Cardiac muscle cell (in vitro differentiated cells and primary cell): ENCODE data around the gene STX3. TPM values are rescaled to one million over a fixed set of nuclear protein-coding genes. Genes with fewer than 3 reads are reported as not detected.
"Not testable (repeated sequence)": the region's sequence is repeated elsewhere in the genome, so short reads cannot be mapped to it uniquely, and the experiment has no call there.

Source experiments
- DNase-seq, 2 donors: peaks; one replicate each; pipeline versions ENCODE4 v3.0.0 to v3.0.0-alpha.2; 2010 to 2017; ENCODE audit warnings: low read depth in 1 of 2, low spot score in 1 of 2
- H3K27ac ChIP-seq: fragments of 200-600 bp; sonication (generic); 2 replicates; pipeline ENCODE4 v1.5.1; 2016
- H3K27me3 ChIP-seq: fragments of 200-600 bp; sonication (generic); 2 replicates; pipeline ENCODE4 v1.6.0; 2016; ENCODE audit warnings: control low read depth
- H3K36me3 ChIP-seq: fragments of 200-600 bp; sonication (generic); 2 replicates; pipeline ENCODE4 v1.5.1; 2016; ENCODE audit warnings: control low read depth
- H3K4me1 ChIP-seq: fragments of 200-600 bp; sonication (generic); 2 replicates; pipeline ENCODE4 v1.8.1; 2017; ENCODE audit warnings: low read depth, mild to moderate bottlenecking, mixed run types
- H3K4me3 ChIP-seq: fragments of 200-600 bp; sonication (generic); 2 replicates; pipeline ENCODE4 v1.5.1; 2016; ENCODE audit warnings: mild to moderate bottlenecking
- H3K9me3 ChIP-seq: fragments of 200-600 bp; sonication (generic); 2 replicates; pipeline ENCODE4 v1.5.1; 2017; ENCODE audit warnings: low read depth, mild to moderate bottlenecking, control low read depth
- polyA plus RNA-seq: library from polyadenylated mRNA; unstranded; fragments of >200 nt; fragmentation: Nextera tagmentation; extraction: Ambion mirVana; gene quantifications from 2 replicates; pipeline ENCODE4 v1.2.1, GENCODE V29; 2016
- total RNA-seq: library from RNA; depleted of rRNA; stranded (reverse); fragments of >200 nt; gene quantifications from 2 replicates; pipeline ENCODE4 v1.2.3, GENCODE V29; 2016
- TF ChIP-seq, protein P1 (sequence below): IDR thresholded peaks from 2 replicates; pipeline ENCODE4 v1.5.1; 2012; ENCODE audit warnings: low read depth, mild to moderate bottlenecking, low read length

STX3 gene
- total and polyA plus RNA-seq, 2 experiments from 2014 or later = 21.7 to 32.5 TPM

DNA sequence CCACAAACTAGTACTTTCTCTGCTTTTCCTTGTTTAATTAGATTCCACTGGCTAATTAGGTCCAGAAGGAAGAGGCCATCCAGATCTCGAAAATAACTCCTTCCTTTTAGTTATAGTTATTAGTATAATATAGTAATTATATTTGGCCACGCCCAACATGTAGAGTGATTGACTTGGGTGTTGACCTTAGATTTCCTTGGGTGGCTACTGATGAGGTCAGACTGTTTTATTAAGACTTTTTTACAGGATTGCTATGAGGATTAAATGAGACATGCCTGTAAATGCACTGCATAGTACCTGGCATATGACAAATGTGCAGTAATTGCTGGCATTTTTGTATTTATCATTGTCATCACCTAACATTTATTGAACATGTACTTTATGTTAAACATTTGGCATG lies 26.9 kb downstream of the STX3 start:
- H3K4me3 ChIP-seq = no peak overlapping the region
- no peaks in the 10 kb centered on the region for H3K9me3 ChIP-seq
- H3K36me3 ChIP-seq = no peaks in the 10 kb centered on the region
- H3K27ac ChIP-seq = no peak overlapping the region
- DNase-seq = no peak
- peaks cover 6% of the 10 kb centered on the region for H3K4me1 ChIP-seq
- no peaks in the 10 kb centered on the region for H3K27me3 ChIP-seq
- TF ChIP-seq, protein P1, sequence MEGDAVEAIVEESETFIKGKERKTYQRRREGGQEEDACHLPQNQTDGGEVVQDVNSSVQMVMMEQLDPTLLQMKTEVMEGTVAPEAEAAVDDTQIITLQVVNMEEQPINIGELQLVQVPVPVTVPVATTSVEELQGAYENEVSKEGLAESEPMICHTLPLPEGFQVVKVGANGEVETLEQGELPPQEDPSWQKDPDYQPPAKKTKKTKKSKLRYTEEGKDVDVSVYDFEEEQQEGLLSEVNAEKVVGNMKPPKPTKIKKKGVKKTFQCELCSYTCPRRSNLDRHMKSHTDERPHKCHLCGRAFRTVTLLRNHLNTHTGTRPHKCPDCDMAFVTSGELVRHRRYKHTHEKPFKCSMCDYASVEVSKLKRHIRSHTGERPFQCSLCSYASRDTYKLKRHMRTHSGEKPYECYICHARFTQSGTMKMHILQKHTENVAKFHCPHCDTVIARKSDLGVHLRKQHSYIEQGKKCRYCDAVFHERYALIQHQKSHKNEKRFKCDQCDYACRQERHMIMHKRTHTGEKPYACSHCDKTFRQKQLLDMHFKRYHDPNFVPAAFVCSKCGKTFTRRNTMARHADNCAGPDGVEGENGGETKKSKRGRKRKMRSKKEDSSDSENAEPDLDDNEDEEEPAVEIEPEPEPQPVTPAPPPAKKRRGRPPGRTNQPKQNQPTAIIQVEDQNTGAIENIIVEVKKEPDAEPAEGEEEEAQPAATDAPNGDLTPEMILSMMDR = no peak

DNA sequence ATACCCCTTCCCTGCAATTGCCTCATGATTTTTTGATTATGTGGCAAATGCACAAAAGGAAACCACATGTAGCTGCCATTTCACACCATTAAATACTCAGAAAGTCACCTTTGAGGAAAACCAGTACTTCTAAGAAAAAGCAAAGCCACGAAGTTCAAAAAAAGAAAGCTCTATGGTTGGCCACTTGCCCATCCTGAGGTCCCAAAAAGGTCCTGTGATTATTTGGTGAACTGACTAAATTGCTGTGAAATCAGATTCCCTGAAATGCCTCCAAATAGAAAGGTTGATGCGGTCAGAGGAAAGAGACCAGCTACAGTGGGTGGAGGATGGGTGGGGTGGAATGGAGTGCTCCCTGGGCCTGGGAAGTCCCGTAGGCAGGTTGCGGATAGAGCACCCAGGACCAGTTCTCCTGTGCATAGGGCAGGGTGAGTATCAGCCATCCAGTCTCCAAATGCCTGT lies 28.5 kb downstream of the STX3 start:
- DNase-seq = no peak
- no peak overlapping the region for H3K27ac ChIP-seq

DNA sequence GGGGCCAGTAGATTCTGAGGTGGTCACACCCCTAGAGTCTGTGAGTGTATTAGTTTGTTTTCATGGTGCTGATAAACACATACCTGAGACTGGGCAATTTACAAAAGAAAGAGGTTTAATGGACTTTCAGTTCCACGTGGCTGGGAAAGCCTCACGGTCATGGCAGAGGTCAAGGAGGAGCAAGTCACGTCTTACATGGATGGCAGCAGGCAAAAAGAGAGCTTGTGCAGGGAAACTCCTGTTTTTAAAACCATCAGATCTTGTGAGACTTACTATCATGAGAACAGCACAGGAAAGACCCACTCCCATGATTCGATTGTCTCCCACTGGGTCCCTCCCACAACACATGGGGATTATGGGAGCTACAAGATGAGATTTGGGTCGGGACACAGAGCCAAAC lies 29.3 kb downstream of the STX3 start:
- DNase-seq, H3K4me3 ChIP-seq, H3K27me3 ChIP-seq, H3K27ac ChIP-seq, H3K36me3 ChIP-seq, H3K9me3 ChIP-seq: not testable (repeated sequence)
- peaks cover 14% of the 10 kb centered on the region for H3K4me1 ChIP-seq

More for the DNA sequence above, 28.5 kb downstream of the STX3 start:
- Histone ChIP-seq H3K36me3 (no peaks in the 10 kb centered on the region), H3K4me3 (no peak overlapping the region), H3K27me3 (no peaks in the 10 kb centered on the region), H3K4me1 (peaks cover 14% of the 10 kb centered on the region), H3K9me3 (no peaks in the 10 kb centered on the region)
- TF ChIP-seq, protein P1 = no peak

DNA sequence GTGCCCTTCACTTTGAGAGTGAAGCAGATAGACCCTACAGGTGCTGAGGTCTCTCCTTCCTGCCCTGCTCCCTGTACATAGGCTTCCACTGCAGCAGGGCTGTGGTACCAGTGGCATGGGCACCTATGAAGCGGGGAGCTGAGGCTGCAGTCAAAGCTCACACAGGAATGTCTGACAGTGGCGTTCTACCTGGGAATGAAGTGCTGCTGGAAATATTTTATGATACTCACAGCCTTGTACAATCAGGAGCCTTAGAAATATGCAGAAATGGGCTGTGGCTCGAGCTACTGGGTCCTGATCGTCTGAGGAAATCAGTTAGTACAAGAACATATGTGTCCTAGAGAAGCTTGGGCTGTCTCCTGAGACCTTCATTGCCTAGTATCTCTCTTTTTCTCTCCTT lies 30.6 kb downstream of the STX3 start:
- H3K27me3 ChIP-seq = no peaks in the 10 kb centered on the region
- peaks cover 3% of the 10 kb centered on the region for H3K36me3 ChIP-seq
- H3K9me3 ChIP-seq = no peaks in the 10 kb centered on the region
- H3K4me3 ChIP-seq = no peak overlapping the region
- TF ChIP-seq, protein P1 = no peak
- no peak overlapping the region for H3K27ac ChIP-seq
- peaks cover 14% of the 10 kb centered on the region for H3K4me1 ChIP-seq
- no peak for DNase-seq

DNA sequence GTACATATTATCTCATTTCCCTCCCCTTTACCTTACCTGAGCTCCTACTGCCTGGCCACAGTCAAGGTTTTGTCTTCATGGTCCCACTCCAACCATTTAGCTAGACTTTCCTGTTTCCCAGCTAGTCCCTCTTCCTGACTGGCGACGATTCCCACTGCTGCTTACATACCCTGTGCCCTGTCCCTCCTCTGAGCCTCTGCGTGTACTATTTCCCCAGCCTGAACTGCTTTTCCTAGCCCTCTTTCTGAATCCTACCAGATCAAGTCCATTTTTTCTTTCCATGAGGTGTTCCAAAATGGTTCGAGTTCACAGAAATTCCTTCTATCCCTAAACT lies 32.0 kb downstream of the STX3 start:
- Histone ChIP-seq H3K27ac (peak overlapping the region; percentile 95), H3K4me1 (peaks cover 14% of the 10 kb centered on the region), H3K27me3 (no peaks in the 10 kb centered on the region), H3K4me3 (no peak overlapping the region), H3K36me3 (peaks cover 6% of the 10 kb centered on the region), H3K9me3 (no peaks in the 10 kb centered on the region)
- DNase-seq = no peak
- TF ChIP-seq, protein P1 = no peak

DNA sequence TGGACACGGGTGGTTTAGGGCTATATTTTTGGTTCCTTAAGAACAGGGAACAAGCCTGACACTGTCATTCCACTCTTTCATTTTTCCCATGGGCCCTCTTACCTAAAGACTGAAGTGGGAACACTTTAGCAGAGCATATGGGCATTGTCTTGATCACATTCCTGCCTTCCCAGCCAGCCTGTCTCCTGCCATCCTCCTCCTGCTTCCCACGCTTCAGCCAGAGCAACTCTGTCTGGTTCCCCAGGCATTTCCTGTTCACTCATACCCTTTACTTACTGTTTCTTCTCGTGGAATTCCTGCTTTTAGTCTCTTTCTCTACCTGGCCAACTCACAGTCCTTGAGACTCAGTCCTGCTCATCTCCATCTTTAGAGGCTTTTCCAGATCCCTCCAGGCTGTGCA lies 32.6 kb downstream of the STX3 start:
- Histone ChIP-seq H3K9me3 (no peaks in the 10 kb centered on the region), H3K36me3 (peaks cover 8% of the 10 kb centered on the region), H3K27me3 (no peaks in the 10 kb centered on the region), H3K4me1 (peaks cover 14% of the 10 kb centered on the region), H3K4me3 (no peak overlapping the region), H3K27ac (peak overlapping the region; percentile 95)
- TF ChIP-seq, protein P1 = no peak
- DNase-seq = peak; percentile 65 to 77
